Activated B cell treated with CpG ODN at 0.5 μM for 24 hours (primary cell): ENCODE data around the gene TOLLIP. TPM values are rescaled to one million over a fixed set of nuclear protein-coding genes. Genes with fewer than 3 reads are reported as not detected.

Source experiments
- ATAC-seq: fragments of 200-7000 bp; cut with Tn5 transposase; one replicate; pipeline ENCODE4 v1.10.0; 2021; ENCODE audit warnings: low read depth, mild to moderate bottlenecking, moderate library complexity
- CTCF ChIA-PET: fragments of 350-600 bp; sonication (Branson Sonifier 250); formaldehyde crosslinking; loops from one replicate; lab custom pipeline; 2021; ENCODE audit warnings: antibody characterized with exemption; lab: Charles Lee
- POLR2A ChIA-PET: fragments of 350-600 bp; sonication (Branson Sonifier 250); formaldehyde crosslinking; loops from one replicate; lab custom pipeline; 2021; ENCODE audit warnings: antibody characterized with exemption; lab: Charles Lee
- DNase-seq: peaks from one replicate; pipeline ENCODE4 v3.0.0; 2022
- H3K27ac Mint-ChIP-seq: one replicate; pipeline ENCODE4 v1.8.0; 2020; ENCODE audit warnings: mixed read lengths
- H3K27me3 Mint-ChIP-seq: one replicate; pipeline ENCODE4 v1.8.0; 2021; ENCODE audit warnings: mixed read lengths
- H3K36me3 Mint-ChIP-seq: one replicate; pipeline ENCODE4 v1.8.0; 2021; ENCODE audit warnings: low read depth, mixed read lengths
- H3K4me1 Mint-ChIP-seq: one replicate; pipeline ENCODE4 v1.8.0; 2021; ENCODE audit warnings: mixed read lengths
- H3K4me3 Mint-ChIP-seq: one replicate; pipeline ENCODE4 v1.8.0; 2020; ENCODE audit warnings: mild to moderate bottlenecking, mixed read lengths
- H3K9me3 Mint-ChIP-seq: one replicate; pipeline ENCODE4 v1.8.0; 2020; ENCODE audit warnings: mixed read lengths
- intact Hi-C: fragments of 100-400 bp; cut with micrococcal nuclease; formaldehyde crosslinking; loops from one replicate; pipeline ENCODE4 v1.15.1; 2024
- total RNA-seq: library from RNA; stranded (reverse); gene quantifications from 2 replicates; pipeline ENCODE4 v1.2.3, GENCODE V29; 2022
- TF ChIP-seq, protein P1 (sequence below): fragments of 200-600 bp; IDR thresholded peaks from one replicate; pipeline ENCODE4 v1.8.0; 2022; ENCODE audit warnings: antibody characterized with exemption, mild to moderate bottlenecking

The TOLLIP gene
- total RNA-seq, 1 donor from 2014 or later, result 46.4 TPM

DNA sequence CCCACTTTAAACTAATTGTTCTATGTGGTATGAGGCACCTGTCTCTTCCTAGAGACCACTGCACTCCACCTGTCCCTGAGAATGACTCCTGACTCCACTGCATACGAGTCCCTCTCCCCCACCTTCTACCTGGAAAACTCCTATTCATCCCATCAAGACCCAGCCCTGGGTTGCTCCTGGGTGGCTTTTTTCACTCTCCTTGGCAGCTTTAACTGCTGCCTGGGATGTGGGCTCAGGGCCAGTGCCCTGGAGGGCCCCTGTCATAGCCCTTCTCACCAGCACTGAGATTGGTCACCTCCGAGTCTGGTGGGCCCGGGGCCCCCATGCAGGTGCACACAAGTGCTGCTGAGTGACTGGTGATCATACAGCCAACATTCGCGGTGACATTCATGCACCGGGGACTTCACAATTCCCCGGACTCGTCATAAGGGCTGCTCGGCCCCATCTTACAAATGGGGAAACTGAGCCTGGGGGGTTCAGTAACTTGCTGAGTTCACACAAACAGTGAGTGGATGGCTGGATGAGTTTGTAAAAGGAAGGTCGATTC is 25.9 kb upstream of the TOLLIP start:
- Mint-ChIP-seq H3K27ac (peak overlapping the region; percentile 53), H3K4me1 (peaks cover 18% of the 10 kb centered on the region), H3K36me3 (peaks cover 6% of the 10 kb centered on the region), H3K9me3 (peaks cover 6% of the 10 kb centered on the region), H3K27me3 (peaks cover 2% of the 10 kb centered on the region), H3K4me3 (peak overlapping the region; percentile 82)
- CTCF ChIA-PET, result no interaction called here
- TF ChIP-seq, protein P1, sequence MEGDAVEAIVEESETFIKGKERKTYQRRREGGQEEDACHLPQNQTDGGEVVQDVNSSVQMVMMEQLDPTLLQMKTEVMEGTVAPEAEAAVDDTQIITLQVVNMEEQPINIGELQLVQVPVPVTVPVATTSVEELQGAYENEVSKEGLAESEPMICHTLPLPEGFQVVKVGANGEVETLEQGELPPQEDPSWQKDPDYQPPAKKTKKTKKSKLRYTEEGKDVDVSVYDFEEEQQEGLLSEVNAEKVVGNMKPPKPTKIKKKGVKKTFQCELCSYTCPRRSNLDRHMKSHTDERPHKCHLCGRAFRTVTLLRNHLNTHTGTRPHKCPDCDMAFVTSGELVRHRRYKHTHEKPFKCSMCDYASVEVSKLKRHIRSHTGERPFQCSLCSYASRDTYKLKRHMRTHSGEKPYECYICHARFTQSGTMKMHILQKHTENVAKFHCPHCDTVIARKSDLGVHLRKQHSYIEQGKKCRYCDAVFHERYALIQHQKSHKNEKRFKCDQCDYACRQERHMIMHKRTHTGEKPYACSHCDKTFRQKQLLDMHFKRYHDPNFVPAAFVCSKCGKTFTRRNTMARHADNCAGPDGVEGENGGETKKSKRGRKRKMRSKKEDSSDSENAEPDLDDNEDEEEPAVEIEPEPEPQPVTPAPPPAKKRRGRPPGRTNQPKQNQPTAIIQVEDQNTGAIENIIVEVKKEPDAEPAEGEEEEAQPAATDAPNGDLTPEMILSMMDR, result no peak
- DNase-seq (no peak), ATAC-seq (no peak)
- intact Hi-C loops, result loop anchor here (1.0 kb wide), 1 partner anchor 24 kb away; no protein-coding TSS in a partner anchor
- POLR2A ChIA-PET, result interaction anchor here (0.6 to 1.8 kb wide), 6 partner anchors 15 to 430 kb away, joined by 3 to 17 read pairs (median 3); partner anchors contain the start of gene TOLLIP

DNA sequence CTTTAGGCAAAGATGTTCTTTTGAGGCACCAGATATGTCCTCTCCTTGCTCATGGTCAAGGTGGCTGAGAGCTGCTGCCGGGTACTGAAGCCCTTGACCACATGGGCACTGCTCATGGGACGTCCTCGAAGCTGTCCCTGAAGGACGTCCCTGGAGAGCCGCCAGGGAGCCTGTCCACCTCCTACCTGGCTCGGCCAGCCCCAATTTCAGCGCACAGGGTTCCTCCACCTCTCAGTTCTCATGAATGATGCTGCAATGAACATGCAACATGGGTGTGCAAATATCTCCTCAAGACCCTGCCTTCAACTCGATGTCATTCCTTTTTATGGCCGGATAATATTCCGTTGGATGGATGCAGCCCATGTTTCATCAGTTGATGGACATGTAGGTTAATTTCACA is 24.4 kb upstream of the TOLLIP start:
- peaks cover 6% of the 10 kb centered on the region for H3K36me3 Mint-ChIP-seq
- H3K9me3 Mint-ChIP-seq, result peaks cover 6% of the 10 kb centered on the region
- ATAC-seq, result no peak
- no peak overlapping the region for H3K4me3 Mint-ChIP-seq
- POLR2A ChIA-PET, result interaction anchor here (1.2 kb wide), 1 partner anchor 22 kb away, joined by 4 read pairs; no protein-coding TSS in a partner anchor
- intact Hi-C loops, result no loop called here
- DNase-seq, result no peak
- H3K27me3 Mint-ChIP-seq, result peaks cover 2% of the 10 kb centered on the region
- no peak overlapping the region for H3K27ac Mint-ChIP-seq
- H3K4me1 Mint-ChIP-seq, result peaks cover 18% of the 10 kb centered on the region
- CTCF ChIA-PET, result no interaction called here
- TF ChIP-seq, protein P1, result no peak

DNA sequence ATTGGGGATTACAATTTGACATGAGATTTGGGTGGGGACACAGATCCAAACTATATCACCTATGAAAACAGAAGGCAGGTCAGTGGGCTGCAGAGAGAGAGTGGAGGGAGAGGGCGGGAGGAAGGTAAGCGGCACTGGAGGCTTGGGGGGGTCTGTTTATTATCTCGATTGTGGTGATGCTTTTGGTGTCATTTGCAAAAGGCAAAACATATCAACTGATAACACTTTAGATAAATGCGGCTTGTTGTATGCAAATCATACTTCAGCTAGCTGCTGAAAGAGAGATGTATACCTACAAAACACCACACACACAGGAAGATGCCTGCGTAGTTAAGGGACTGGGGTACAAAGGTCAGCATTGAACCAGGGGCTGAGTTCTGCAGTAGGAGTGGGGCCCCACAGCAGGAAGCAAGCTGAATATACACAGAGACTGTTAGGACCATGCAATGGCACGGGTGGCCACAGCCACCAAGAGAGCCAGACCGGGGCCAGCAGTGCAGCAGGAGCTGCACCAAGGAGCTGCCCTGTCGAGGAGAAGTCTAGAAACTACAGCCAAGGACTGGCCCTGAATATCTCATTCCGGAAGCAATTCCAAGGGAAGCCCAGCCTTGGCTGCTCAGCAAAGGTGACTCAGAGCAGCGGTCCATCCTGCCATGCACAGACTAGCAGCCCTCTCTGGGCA is 23.8 kb upstream of the TOLLIP start:
- no peak overlapping the region for H3K4me3 Mint-ChIP-seq
- H3K27me3 Mint-ChIP-seq, result peaks cover 2% of the 10 kb centered on the region
- CTCF ChIA-PET, result no interaction called here
- TF ChIP-seq, protein P1, result no peak
- no peak for ATAC-seq
- no peak overlapping the region for H3K27ac Mint-ChIP-seq
- peaks cover 16% of the 10 kb centered on the region for H3K4me1 Mint-ChIP-seq
- no peak for DNase-seq
- POLR2A ChIA-PET, result interaction anchor here (1.2 kb wide), 1 partner anchor 22 kb away, joined by 4 read pairs; no protein-coding TSS in a partner anchor
- intact Hi-C loops, result no loop called here
- H3K36me3 Mint-ChIP-seq, result peaks cover 3% of the 10 kb centered on the region
- peaks cover 8% of the 10 kb centered on the region for H3K9me3 Mint-ChIP-seq

DNA sequence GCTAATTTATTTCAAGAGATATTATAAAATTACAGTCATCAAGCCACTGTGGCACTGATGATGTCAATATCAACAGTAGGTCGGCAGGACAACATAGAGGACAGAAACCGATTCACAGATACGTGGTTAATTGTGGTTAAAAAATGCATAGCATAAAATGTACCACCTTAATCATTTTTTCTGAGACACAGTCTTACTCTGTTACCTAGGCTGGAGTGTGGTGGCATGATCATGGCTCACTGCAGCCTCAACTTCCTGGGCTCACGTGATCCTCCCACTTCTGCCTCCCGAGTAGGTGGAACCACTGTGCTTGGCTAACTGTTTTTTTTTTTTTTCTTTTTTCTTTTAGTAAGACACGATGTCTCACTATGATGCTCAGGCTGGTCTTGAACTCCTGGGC is 21.0 kb upstream of the TOLLIP start:
- no peak for ATAC-seq
- no peak overlapping the region for H3K27ac Mint-ChIP-seq
- TF ChIP-seq, protein P1, result no peak

DNA sequence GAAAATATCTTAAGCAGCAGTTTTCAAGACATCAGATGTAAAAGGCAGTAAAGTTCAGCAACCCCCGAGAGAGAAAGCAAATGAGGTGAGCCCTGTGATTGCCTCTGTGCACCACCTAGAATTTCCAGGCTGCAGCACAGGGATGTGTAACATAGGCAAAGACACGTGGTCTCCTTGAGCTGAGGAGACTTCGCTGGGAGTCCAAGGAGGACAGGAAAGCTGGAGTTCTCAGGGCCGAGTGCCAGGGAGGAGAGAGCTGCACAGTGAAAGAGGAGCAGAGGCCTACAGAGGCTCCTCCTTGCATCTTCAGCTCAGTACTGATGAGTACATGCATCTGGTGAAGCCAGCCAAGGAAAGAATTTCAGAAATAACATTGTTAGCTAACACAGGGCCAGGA is 17.6 kb upstream of the TOLLIP start:
- H3K27me3 Mint-ChIP-seq, result peaks cover 26% of the 10 kb centered on the region
- DNase-seq, result no peak
- no peaks in the 10 kb centered on the region for H3K36me3 Mint-ChIP-seq
- TF ChIP-seq, protein P1, result no peak
- ChIA-PET POLR2A (no interaction called here), CTCF (no interaction called here)
- intact Hi-C loops, result no loop called here
- H3K4me3 Mint-ChIP-seq, result no peak overlapping the region
- H3K9me3 Mint-ChIP-seq, result peaks cover 14% of the 10 kb centered on the region
- ATAC-seq, result no peak
- peaks cover 6% of the 10 kb centered on the region for H3K4me1 Mint-ChIP-seq
- no peak overlapping the region for H3K27ac Mint-ChIP-seq

More for the DNA sequence above, 21.0 kb upstream of the TOLLIP start:
- H3K36me3 Mint-ChIP-seq, result no peaks in the 10 kb centered on the region
- H3K4me1 Mint-ChIP-seq, result peaks cover 6% of the 10 kb centered on the region
- no peak for DNase-seq
- no peak overlapping the region for H3K4me3 Mint-ChIP-seq
- intact Hi-C loops, result no loop called here
- POLR2A ChIA-PET, result no interaction called here
- CTCF ChIA-PET, result no interaction called here
- peaks cover 14% of the 10 kb centered on the region for H3K9me3 Mint-ChIP-seq
- peaks cover 15% of the 10 kb centered on the region for H3K27me3 Mint-ChIP-seq
